Smooth muscle cell of the coronary artery (primary cell): ENCODE results near the gene TBCB. TPM values are rescaled to one million over a fixed set of nuclear protein-coding genes. Genes with fewer than 3 reads are reported as not detected.

Experiments used
- total RNA-seq: library from RNA; depleted of rRNA; stranded (reverse); fragments of >200 nt; gene quantifications from 2 replicates; pipeline ENCODE4 v1.2.3, GENCODE V29; 2014; ENCODE audit warnings: low replicate concordance

TBCB gene, protein sequence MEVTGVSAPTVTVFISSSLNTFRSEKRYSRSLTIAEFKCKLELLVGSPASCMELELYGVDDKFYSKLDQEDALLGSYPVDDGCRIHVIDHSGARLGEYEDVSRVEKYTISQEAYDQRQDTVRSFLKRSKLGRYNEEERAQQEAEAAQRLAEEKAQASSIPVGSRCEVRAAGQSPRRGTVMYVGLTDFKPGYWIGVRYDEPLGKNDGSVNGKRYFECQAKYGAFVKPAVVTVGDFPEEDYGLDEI
- total RNA-seq = 315 and 328 TPM in 2 replicates

DNA sequence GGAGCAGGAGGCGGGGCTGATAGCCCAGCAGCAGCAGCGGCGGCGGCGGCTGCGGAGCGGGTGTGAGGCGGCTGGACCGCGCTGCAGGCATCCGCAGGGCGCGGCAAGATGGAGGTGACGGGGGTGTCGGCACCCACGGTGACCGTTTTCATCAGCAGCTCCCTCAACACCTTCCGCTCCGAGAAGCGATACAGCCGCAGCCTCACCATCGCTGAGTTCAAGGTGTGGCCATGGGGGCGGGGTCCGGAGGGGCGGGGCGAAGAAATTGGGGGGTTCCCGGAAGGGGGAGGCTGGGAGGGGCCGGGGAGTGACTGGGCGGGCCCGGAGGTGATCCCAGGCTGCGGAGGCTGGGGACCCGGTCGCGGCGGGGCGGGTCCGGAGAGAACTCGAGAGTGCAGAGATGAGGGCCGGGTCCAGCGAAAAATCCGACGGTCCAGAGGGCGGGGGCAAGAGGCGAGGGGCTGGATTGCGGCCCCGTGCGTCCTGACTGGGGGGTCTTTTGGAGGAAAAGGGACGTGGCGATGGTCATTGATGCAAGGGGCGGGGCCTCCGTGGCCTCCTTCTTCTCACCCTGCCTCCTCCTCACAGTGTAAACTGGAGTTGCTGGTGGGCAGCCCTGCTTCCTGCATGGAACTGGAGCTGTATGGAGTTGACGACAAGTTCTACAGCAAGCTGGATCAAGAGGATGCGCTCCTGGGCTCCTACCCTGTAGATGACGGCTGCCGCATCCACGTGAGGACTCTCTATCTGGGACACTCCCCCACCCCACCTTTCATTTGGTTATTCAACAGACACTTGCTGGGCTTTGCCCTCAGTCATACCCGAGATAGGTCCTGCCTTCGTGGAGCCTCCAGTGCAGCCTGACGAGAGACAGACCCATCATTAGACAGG is at the start of gene TBCB:
TSS of gene TBCB (plus strand) at position 16 of the 891 bp plus-strand sequence. CDS start at position 109, 93 bp downstream.

DNA sequence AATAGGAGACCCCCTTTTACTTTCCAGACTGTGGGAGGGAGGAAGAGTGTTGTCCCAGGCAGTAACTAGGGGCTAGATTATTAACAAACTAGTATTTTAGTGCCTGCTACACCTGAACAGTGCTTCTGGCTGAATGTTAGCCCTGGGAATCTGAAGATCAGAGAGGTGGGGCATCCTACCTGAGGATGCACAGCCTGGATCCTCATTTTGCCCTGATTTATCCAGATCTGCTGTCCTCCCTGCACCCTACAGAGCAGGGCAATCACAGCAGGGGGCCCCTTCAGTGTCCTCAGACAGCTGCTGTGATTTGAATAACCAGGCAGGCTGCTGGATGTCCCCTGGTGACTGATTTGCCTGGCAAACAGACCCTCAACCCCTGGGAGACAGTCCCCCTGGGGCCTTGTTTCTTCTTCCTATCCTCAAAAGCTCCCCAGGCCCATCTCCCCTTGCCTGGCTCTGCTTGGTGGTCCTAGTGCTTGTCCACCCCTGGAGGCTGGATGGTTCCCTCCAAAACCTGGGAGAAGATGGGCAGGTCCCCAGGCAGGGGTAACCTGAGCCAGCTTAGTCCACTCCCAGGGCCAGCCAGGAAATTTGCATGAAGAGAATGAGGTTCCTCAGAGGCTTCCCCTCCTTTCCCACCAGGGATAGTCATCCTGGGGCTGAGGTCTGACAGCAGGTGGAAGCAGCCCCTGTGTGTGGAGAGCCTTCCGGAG is 4.6 kb upstream of the TBCB start, which contains the start of gene OVOL3:
TSS of gene OVOL3 (plus strand) at position 657 of the 713 bp plus-strand sequence. CDS start 60 bp downstream, outside the sequence.

DNA sequence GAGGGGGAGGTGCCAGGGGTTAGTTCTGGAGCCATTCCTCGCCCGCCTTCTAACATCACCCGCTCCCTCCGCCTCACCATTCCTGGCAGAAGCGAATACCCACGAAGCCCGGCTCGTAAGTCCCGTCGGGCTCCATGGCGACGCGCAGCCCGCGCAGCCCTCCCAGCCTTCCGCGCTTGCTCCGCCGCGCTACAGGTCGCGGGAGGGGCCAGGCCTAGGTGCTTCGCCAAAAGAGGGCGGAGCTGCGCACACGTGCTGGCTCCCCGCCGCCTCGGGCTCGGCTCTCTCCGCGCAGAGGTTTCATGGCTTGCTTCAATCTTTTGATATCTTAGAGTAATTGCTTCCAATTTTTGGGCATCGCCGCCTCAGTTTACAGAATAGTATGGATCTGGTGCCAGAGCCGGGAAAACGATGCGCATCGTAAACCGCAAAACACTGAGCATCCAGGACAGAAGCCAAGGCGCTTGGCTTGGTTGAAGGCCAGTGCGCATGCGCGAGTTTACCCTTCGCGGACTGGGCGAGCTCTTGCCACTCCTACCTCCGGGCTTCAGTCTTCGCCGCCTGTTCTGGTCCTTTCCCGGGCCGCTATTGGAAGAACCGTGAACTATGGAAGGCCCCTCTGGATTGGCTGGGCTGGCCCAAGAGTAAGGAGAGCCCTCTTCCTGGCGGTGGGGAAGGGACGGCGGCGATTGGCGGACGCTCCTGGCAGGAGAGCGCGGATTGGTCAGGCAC is 381 bp upstream of the TBCB start, which contains the start of gene POLR2I:
TSS of gene POLR2I (minus strand) at position 155 of the 732 bp plus-strand sequence. CDS start at position 136, 19 bp downstream.

DNA sequence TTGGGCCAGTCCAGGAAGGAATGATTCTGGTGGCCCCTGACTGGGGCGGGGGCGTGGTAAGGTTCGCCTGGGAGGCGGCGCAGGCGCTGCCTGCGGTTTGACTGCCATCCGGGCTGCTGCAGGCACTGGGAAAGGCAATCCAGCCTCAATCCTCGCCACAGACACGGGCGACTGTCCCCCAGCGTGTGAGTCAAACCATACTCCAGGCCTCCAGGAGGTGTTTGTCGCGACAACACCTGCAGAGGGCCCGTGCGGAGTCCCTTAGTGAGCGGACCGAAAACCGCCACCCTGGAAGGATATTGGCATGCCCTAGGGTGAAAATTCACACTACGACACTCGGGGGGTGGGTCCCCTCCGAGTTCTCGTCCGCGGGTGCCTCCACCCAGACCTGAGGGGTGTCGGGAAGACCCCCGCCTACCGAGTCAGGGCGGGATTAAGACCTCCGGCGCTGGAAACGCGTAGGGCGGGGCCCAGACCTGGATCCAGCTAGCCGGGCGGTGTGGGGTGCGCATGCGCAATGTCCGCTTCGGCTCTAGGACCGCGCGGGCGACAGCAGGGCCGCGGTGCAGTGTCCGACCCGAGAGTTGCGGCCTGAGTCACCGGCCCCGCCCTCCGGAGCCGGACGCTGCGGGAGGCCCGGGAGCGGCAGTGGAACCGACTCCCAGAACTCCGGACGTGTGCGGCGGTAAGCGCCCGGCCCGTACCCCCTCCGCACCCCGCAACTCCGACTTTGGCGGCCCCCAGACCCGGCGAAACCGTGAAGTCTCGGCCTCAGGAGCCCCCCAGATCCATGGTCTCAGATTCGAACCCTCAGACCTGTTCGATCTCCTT is 24.4 kb downstream of the TBCB start, which contains the start of gene CAPNS1:
TSS of gene CAPNS1 (plus strand) at position 594 of the 831 bp plus-strand sequence. CDS start 946 bp downstream, outside the sequence.

DNA sequence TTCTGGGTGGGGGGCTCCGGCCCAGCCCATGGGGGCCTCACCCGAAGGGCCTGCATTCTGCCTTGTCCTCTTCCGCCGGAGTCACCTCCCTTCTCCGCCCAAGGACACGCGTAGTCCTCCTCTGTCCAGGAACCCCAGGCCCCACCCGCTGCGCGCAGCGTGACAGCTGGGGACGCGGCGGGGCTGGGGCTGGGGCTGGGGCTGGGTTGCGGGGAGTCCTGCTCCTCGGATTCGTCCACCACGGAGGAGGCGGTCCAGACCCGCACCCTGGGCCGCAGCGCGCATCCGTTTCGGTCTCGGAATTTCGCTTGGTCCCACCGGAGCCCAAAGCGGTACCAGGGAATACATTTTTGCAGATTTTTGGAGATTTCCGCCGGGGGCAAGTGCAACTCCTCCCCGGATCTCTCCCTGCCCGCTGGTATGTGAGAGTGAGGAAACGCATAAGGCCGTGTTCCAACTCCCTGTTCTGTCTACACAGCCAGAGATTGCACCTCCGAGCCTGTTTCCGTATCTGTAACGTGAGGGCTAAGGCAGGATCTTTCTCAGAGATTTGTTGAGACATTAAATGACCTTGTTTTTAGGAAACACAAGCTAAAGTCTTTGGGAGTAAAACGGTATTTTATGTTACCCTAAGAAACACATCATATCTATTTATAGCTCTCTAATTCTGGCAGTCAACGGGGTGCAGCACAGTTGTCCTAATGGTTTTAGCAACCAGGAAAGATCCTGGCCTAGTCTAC is 37.3 kb downstream of the TBCB start, which contains the start of gene COX7A1:
TSS of gene COX7A1 (minus strand) at position 96 of the 740 bp plus-strand sequence. CDS start at position 56, 40 bp downstream.

Other genes with a start within 250 kb of the TBCB start
- 2.1 and 18.6 TPM in 2 replicates for gene APLP1, start 246.9 kb upstream of the TBCB start, total RNA-seq
- 2.2 and 7.1 TPM in 2 replicates for gene NFKBID, start 214.9 kb upstream of the TBCB start, total RNA-seq
- gene HCST, start 212.9 kb upstream of the TBCB start, total RNA-seq = 0.60 and 4.6 TPM in 2 replicates
- not detected in 2 replicates for gene TYROBP, start 207.2 kb upstream of the TBCB start, total RNA-seq
- 1.1 and 1.5 TPM in 2 replicates for gene LRFN3, start 179.1 kb upstream of the TBCB start, total RNA-seq
- 6.8 and 13.5 TPM in 2 replicates for gene SDHAF1, start 120.3 kb upstream of the TBCB start, total RNA-seq
- gene SYNE4, start 106.7 kb upstream of the TBCB start, total RNA-seq = 0.08 TPM in 1 of 2 replicates, not detected in the other
- gene ALKBH6, start 101.3 kb upstream of the TBCB start, total RNA-seq = 5.4 and 15.6 TPM in 2 replicates
- gene CLIP3, start 82.6 kb upstream of the TBCB start, total RNA-seq = 3.7 and 12.8 TPM in 2 replicates
- gene THAP8, start 61.2 kb upstream of the TBCB start, total RNA-seq = 1.1 and 2.8 TPM in 2 replicates
- gene WDR62, start 60.6 kb upstream of the TBCB start, total RNA-seq = 0.12 and 1.1 TPM in 2 replicates
- gene OVOL3, start 4.3 kb upstream of the TBCB start, total RNA-seq = not detected in 2 replicates
- 131 and 194 TPM in 2 replicates for gene POLR2I, start 593 bp upstream of the TBCB start, total RNA-seq
- 535 and 598 TPM in 2 replicates for gene CAPNS1, start 24.6 kb downstream of the TBCB start, total RNA-seq
- 50.9 and 81.3 TPM in 2 replicates for gene COX7A1, start 37.0 kb downstream of the TBCB start, total RNA-seq
- gene ZNF565, start 99.2 kb downstream of the TBCB start, total RNA-seq = 5.0 and 10.2 TPM in 2 replicates
- 78.7 and 94.9 TPM in 2 replicates for gene ZNF146, start 99.6 kb downstream of the TBCB start, total RNA-seq